GM23338 (cell line): ENCODE measurements around the gene SOD1. TPM values are rescaled to one million over a fixed set of nuclear protein-coding genes. Genes with fewer than 3 reads are reported as not detected.

ENCODE experiments used
- ATAC-seq: fragments of 200-7000 bp; cut with Tn5 transposase; 3 replicates; pipeline ENCODE4 v1.9.1; 2020
- DNase-seq: peaks from one replicate; pipeline ENCODE4 v3.0.0-alpha.2; 2015; ENCODE audit warnings: low spot score
- H2AFZ ChIP-seq: fragments of 200-600 bp; sonication (generic); 2 replicates; pipeline ENCODE4 v1.8.0; 2016; ENCODE audit warnings: antibody characterized with exemption, mild to moderate bottlenecking, moderate library complexity
- H3F3A ChIP-seq: fragments of 200-600 bp; sonication (generic); replicated peaks from 2 replicates; pipeline ENCODE4 v1.8.0; 2017; ENCODE audit warnings: antibody characterized with exemption, mixed run types, low read depth
- H3K27ac ChIP-seq: fragments of 200-600 bp; sonication (generic); 2 replicates; pipeline ENCODE4 v1.6.1; 2016; ENCODE audit warnings: low read depth
- H3K27me3 ChIP-seq: fragments of 200-600 bp; sonication (generic); 2 replicates; pipeline ENCODE4 v1.8.0; 2016; ENCODE audit warnings: mild to moderate bottlenecking, mixed run types, moderate library complexity; ENCODE audit not compliant: insufficient read depth
- H3K36me3 ChIP-seq: fragments of 200-600 bp; sonication (generic); 2 replicates; pipeline ENCODE4 v1.8.0; 2016; ENCODE audit warnings: mild to moderate bottlenecking; ENCODE audit not compliant: insufficient read depth
- H3K4me1 ChIP-seq: fragments of 200-600 bp; sonication (generic); 2 replicates; pipeline ENCODE4 v1.8.0; 2016; ENCODE audit warnings: mild to moderate bottlenecking, moderate library complexity; ENCODE audit not compliant: insufficient read depth
- H3K4me2 ChIP-seq: fragments of 200-600 bp; sonication (generic); 2 replicates; pipeline ENCODE4 v1.7.1; 2017; ENCODE audit warnings: mixed run types
- H3K4me3 ChIP-seq: fragments of 200-600 bp; sonication (generic); 2 replicates; pipeline ENCODE4 v1.6.1; 2016; ENCODE audit warnings: mixed run types
- H3K79me2 ChIP-seq: fragments of 200-600 bp; sonication (generic); replicated peaks from 2 replicates; pipeline ENCODE4 v1.8.0; 2017; ENCODE audit warnings: mild to moderate bottlenecking; ENCODE audit not compliant: insufficient read depth
- H3K9me2 ChIP-seq: fragments of 200-600 bp; sonication (generic); 2 replicates; pipeline ENCODE4 v1.8.0; 2017; ENCODE audit not compliant: insufficient read depth
- H4K20me1 ChIP-seq: fragments of 200-600 bp; sonication (generic); replicated peaks from 2 replicates; pipeline ENCODE4 v1.8.0; 2017; ENCODE audit warnings: mild to moderate bottlenecking; ENCODE audit not compliant: insufficient read depth
- H3K27ac Mint-ChIP-seq: 2 replicates; pipeline ENCODE4 v1.8.0; 2020; ENCODE audit warnings: inconsistent platforms, mild to moderate bottlenecking, moderate library complexity, mixed read lengths
- H3K27me3 Mint-ChIP-seq: 3 replicates; pipeline ENCODE4 v1.8.0; 2022; ENCODE audit warnings: low read depth, mild to moderate bottlenecking, moderate library complexity, mixed read lengths, inconsistent platforms; ENCODE audit not compliant: insufficient read depth, poor library complexity
- H3K36me3 Mint-ChIP-seq: 3 replicates; pipeline ENCODE4 v1.8.0; 2021; ENCODE audit warnings: low read depth, mild to moderate bottlenecking, inconsistent platforms, moderate library complexity, mixed read lengths
- H3K4me1 Mint-ChIP-seq: 3 replicates; pipeline ENCODE4 v1.8.0; 2020; ENCODE audit warnings: mild to moderate bottlenecking, inconsistent platforms, mixed read lengths
- H3K4me3 Mint-ChIP-seq: 3 replicates; pipeline ENCODE4 v1.8.0; 2021; ENCODE audit warnings: moderate library complexity, mild to moderate bottlenecking, inconsistent platforms, mixed read lengths
- H3K9me3 Mint-ChIP-seq: 3 replicates; pipeline ENCODE4 v1.8.0; 2020; ENCODE audit warnings: moderate library complexity, mild to moderate bottlenecking, inconsistent platforms, mixed read lengths
- CTCF ChIP-seq, 2 experiments: fragments of 200-600 bp in 1 of 2; sonication (generic) in 1 of 2; conservative IDR thresholded peaks; 2 replicates each; pipeline versions ENCODE4 v1.5.1 to v1.6.1; 2016 to 2017; ENCODE audit warnings: antibody characterized with exemption in 2 of 2, low read depth in 2 of 2, mild to moderate bottlenecking in 2 of 2, moderate library complexity in 1 of 2
- NANOG ChIP-seq: IDR thresholded peaks from 2 replicates; pipeline ENCODE4 v1.6.1; 2016; ENCODE audit warnings: antibody characterized with exemption, borderline replicate concordance
- ZNF114 ChIP-seq: fragments of 250-450 bp; sonication (Bioruptor Pico); IDR thresholded peaks from 2 replicates; pipeline ENCODE4 v1.5.0; 2020; ENCODE audit warnings: mild to moderate bottlenecking, moderate library complexity
- ZNF462 ChIP-seq: fragments of 250-450 bp; sonication (Bioruptor Pico); IDR thresholded peaks from 2 replicates; pipeline ENCODE4 v1.5.0; 2020; ENCODE audit warnings: mild to moderate bottlenecking, moderate library complexity
- polyA plus RNA-seq: library from polyadenylated mRNA; unstranded; fragments of >200 nt; fragmentation: Nextera tagmentation; extraction: Ambion mirVana; gene quantifications from 2 replicates; pipeline ENCODE4 v1.2.1, GENCODE V29; 2016
- total RNA-seq: library from RNA; depleted of rRNA; stranded (reverse); fragments of >200 nt; shearing (Covaris generic); gene quantifications from 2 replicates; pipeline ENCODE4 v1.2.3, GENCODE V29; 2014

SOD1 gene
- total and polyA plus RNA-seq, 2 experiments from 2014 or later: 123 to 454 TPM

GRCh38 chr21:31616216-31616615 lies 43.3 kb upstream of the SOD1 start:
- DNase-seq (no peak), ATAC-seq (no peak)
- Histone ChIP-seq H3K4me3 (no peak overlapping the region), H3K36me3 (no peaks in the 10 kb centered on the region), H3K9me2 (no peaks in the 10 kb centered on the region), H3K4me1 (no peaks in the 10 kb centered on the region), H2AFZ (no peak overlapping the region), H3K27me3 (no peaks in the 10 kb centered on the region), H3F3A (no peaks in the 10 kb centered on the region), H3K79me2 (no peaks in the 10 kb centered on the region), H4K20me1 (no peaks in the 10 kb centered on the region), H3K4me2 (no peak overlapping the region), H3K27ac (no peak overlapping the region)
- Mint-ChIP-seq H3K27ac (no peak overlapping the region), H3K36me3 (peaks cover 4% of the 10 kb centered on the region; the same call in 1 of the 3 replicates), H3K4me1 (no peaks in the 10 kb centered on the region; the same call in 2 of the 3 replicates), H3K9me3 (no peaks in the 10 kb centered on the region; the same call in 2 of the 3 replicates), H3K4me3 (no peak overlapping the region), H3K27me3 (peaks cover 6% of the 10 kb centered on the region)
- TF ChIP-seq NANOG (no peak), CTCF (conservative IDR thresholded peaks at IDR 0.05; ENCODE audit: low read depth in 2 of 2) (no peak), ZNF114 (CRISPR knock-in tag) (no peak), ZNF462 (no peak)
